ENCODE measurements around the gene SPECC1.

Gene SPECC1

GRCh38 chr17:20080513-20080912 is 71.4 kb downstream of the SPECC1 start:
- Histone ChIP-seq H3K4me1 (ENCODE audit: control insufficient read depth, insufficient read depth, low read length, poor library complexity, severe bottlenecking) (no peaks in the 10 kb centered on the region), H3K36me3 (ENCODE audit: control insufficient read depth, insufficient read depth, low read length) (no peaks in the 10 kb centered on the region), H3K9me3 (ENCODE audit: control insufficient read depth, low read length) (no peaks in the 10 kb centered on the region), H3K4me3 (ENCODE audit: insufficient read depth, low read depth, low read length, poor library complexity, severe bottlenecking) (no peak overlapping the region), H3K27ac (ENCODE audit: insufficient read depth, low read length, poor library complexity, severe bottlenecking) (no peak overlapping the region), H3K27me3 (replicated peaks; ENCODE audit: control insufficient read depth, insufficient read depth, low read length, poor library complexity, severe bottlenecking) (no peaks in the 10 kb centered on the region)
- DNase-seq: no peak

GRCh38 chr17:20083156-20083859 is 74.1 kb downstream of the SPECC1 start:
- H3K27ac ChIP-seq (ENCODE audit: insufficient read depth, low read length, poor library complexity, severe bottlenecking): no peak overlapping the region
- no peaks in the 10 kb centered on the region for H3K9me3 ChIP-seq (ENCODE audit: control insufficient read depth, low read length)
- no peaks in the 10 kb centered on the region for H3K27me3 ChIP-seq (replicated peaks; ENCODE audit: control insufficient read depth, insufficient read depth, low read length, poor library complexity, severe bottlenecking)
- no peaks in the 10 kb centered on the region for H3K36me3 ChIP-seq (ENCODE audit: control insufficient read depth, insufficient read depth, low read length)
- H3K4me1 ChIP-seq (ENCODE audit: control insufficient read depth, insufficient read depth, low read length, poor library complexity, severe bottlenecking): no peaks in the 10 kb centered on the region
- no peak for DNase-seq
- H3K4me3 ChIP-seq (ENCODE audit: insufficient read depth, low read depth, low read length, poor library complexity, severe bottlenecking): no peak overlapping the region

GRCh38 chr17:20084621-20085282 is 75.6 kb downstream of the SPECC1 start:
- Histone ChIP-seq H3K36me3 (ENCODE audit: control insufficient read depth, insufficient read depth, low read length) (no peaks in the 10 kb centered on the region), H3K4me3 (ENCODE audit: insufficient read depth, low read depth, low read length, poor library complexity, severe bottlenecking) (no peak overlapping the region), H3K27me3 (replicated peaks; ENCODE audit: control insufficient read depth, insufficient read depth, low read length, poor library complexity, severe bottlenecking) (no peaks in the 10 kb centered on the region), H3K9me3 (ENCODE audit: control insufficient read depth, low read length) (no peaks in the 10 kb centered on the region), H3K4me1 (ENCODE audit: control insufficient read depth, insufficient read depth, low read length, poor library complexity, severe bottlenecking) (no peaks in the 10 kb centered on the region), H3K27ac (ENCODE audit: insufficient read depth, low read length, poor library complexity, severe bottlenecking) (no peak overlapping the region)
- DNase-seq: no peak

DNA sequence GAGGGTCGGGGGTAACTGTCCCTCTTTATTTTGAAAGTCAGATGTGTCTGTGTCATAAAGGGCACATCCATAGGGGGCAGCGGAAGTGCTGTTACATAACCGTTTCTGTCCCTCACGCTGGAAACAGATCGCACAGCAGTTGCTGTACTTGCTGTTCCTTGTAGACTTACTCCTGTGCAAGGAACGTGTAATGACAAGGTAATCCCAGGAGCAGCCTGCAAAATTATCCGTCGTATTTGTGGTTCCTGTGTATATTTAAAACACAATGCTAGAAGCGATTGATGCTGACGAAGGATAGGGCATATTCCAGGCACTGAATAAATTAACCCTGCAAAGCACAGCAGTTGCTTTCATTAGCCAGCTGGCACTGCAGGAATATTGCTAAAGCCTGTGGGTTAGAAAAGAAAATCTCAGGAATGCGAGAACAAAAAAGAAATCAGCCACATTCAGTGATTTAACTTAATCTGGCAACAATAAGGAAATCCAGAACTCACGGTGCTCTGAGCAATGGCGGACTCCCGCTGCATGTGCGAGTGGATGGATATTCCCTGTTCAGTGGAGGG is 76.2 kb downstream of the SPECC1 start:
- H3K36me3 ChIP-seq (ENCODE audit: control insufficient read depth, insufficient read depth, low read length): no peaks in the 10 kb centered on the region
- H3K4me1 ChIP-seq (ENCODE audit: control insufficient read depth, insufficient read depth, low read length, poor library complexity, severe bottlenecking): no peaks in the 10 kb centered on the region
- no peak overlapping the region for H3K4me3 ChIP-seq (ENCODE audit: insufficient read depth, low read depth, low read length, poor library complexity, severe bottlenecking)
- H3K9me3 ChIP-seq (ENCODE audit: control insufficient read depth, low read length): no peaks in the 10 kb centered on the region
- no peak overlapping the region for H3K27ac ChIP-seq (ENCODE audit: insufficient read depth, low read length, poor library complexity, severe bottlenecking)
- DNase-seq: no peak
- no peaks in the 10 kb centered on the region for H3K27me3 ChIP-seq (replicated peaks; ENCODE audit: control insufficient read depth, insufficient read depth, low read length, poor library complexity, severe bottlenecking)

GRCh38 chr17:20086416-20087076 is 77.4 kb downstream of the SPECC1 start:
- no peaks in the 10 kb centered on the region for H3K9me3 ChIP-seq (ENCODE audit: control insufficient read depth, low read length)
- no peak overlapping the region for H3K27ac ChIP-seq (ENCODE audit: insufficient read depth, low read length, poor library complexity, severe bottlenecking)

DNA sequence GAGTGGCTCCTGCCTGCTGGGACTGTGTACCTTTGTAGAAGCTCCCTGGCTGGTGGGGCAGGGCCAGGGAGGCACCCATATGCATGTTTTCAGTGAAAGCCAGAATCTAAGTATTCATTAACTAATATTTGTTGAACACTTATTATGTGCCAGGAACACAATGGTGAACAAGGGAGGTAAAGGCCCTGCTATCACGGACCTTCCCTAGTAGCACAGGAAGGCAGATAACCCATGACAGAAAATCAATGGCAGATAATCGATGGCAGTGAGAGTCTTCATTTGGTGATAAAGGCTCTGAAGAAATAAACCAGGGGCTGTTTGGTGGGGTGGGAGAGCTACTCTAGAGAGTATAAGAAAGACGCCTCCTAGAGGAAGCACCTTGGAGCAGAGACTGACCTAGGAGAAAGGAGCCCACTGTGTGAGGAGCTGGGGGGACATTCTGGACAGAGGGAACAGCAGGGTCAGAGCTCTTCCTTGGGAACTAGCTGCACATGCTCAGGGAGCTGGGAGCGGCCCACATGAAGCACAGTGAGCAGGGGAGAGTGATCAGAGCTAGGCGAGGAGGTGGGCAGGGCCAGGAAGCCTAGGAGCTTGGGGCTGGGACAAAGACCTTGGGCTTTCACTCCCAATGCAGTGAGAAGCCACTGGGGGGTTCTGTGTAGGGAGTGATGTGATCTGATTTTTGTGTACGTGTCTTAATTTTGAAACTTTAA is 78.5 kb downstream of the SPECC1 start:
- H3K9me3 ChIP-seq (ENCODE audit: control insufficient read depth, low read length): no peaks in the 10 kb centered on the region
- no peak for DNase-seq
- no peak overlapping the region for H3K27ac ChIP-seq (ENCODE audit: insufficient read depth, low read length, poor library complexity, severe bottlenecking)
- H3K4me1 ChIP-seq (ENCODE audit: control insufficient read depth, insufficient read depth, low read length, poor library complexity, severe bottlenecking): no peaks in the 10 kb centered on the region
- no peak overlapping the region for H3K4me3 ChIP-seq (ENCODE audit: insufficient read depth, low read depth, low read length, poor library complexity, severe bottlenecking)
- H3K27me3 ChIP-seq (replicated peaks; ENCODE audit: control insufficient read depth, insufficient read depth, low read length, poor library complexity, severe bottlenecking): no peaks in the 10 kb centered on the region
- no peaks in the 10 kb centered on the region for H3K36me3 ChIP-seq (ENCODE audit: control insufficient read depth, insufficient read depth, low read length)

More at GRCh38 chr17:20086416-20087076, 77.4 kb downstream of the SPECC1 start:
- no peaks in the 10 kb centered on the region for H3K36me3 ChIP-seq (ENCODE audit: control insufficient read depth, insufficient read depth, low read length)
- no peaks in the 10 kb centered on the region for H3K4me1 ChIP-seq (ENCODE audit: control insufficient read depth, insufficient read depth, low read length, poor library complexity, severe bottlenecking)
- H3K27me3 ChIP-seq (replicated peaks; ENCODE audit: control insufficient read depth, insufficient read depth, low read length, poor library complexity, severe bottlenecking): no peaks in the 10 kb centered on the region
- DNase-seq: no peak
- no peak overlapping the region for H3K4me3 ChIP-seq (ENCODE audit: insufficient read depth, low read depth, low read length, poor library complexity, severe bottlenecking)

DNA sequence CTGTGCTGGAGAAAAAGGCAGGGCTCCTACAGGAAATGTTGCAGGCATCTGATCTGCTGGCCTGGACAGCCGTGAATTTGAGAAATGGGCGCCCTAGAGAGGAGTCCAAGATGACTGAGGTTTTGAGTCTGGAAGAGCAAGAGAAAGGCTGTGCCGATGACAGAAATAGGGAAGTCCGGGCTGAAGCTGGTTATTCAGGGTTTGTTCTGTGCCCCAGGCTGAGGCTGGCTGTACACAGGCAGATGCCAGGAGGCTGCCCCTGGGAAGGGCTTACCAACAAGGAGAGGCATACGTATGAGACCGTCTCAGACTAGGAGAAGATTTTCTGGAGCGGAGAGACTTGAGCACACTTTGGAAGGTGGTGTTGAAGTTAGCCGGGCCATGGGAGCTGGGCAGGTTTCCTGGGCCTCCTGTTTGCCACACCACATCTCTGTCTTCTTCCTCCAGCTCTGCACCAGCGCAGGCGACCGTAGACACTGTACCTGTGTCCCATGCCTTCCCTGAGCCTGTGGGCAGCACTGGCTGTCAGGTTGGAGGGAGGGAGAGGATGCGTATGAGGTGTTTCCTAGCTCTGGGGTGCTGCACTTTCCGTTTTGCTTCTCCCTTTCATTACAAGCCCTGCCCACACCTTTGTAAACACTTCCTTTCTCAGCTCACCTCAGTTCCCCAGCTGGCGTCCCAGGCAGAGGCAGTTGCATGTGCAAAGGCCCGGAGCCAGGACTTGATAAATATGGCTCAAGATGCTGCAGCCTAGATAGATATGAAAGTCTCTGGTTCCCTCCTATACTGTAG is 80.8 kb downstream of the SPECC1 start:
- Histone ChIP-seq H3K27ac (ENCODE audit: insufficient read depth, low read length, poor library complexity, severe bottlenecking) (no peak overlapping the region), H3K4me3 (ENCODE audit: insufficient read depth, low read depth, low read length, poor library complexity, severe bottlenecking) (no peak overlapping the region), H3K36me3 (ENCODE audit: control insufficient read depth, insufficient read depth, low read length) (no peaks in the 10 kb centered on the region), H3K9me3 (ENCODE audit: control insufficient read depth, low read length) (no peaks in the 10 kb centered on the region), H3K27me3 (replicated peaks; ENCODE audit: control insufficient read depth, insufficient read depth, low read length, poor library complexity, severe bottlenecking) (no peaks in the 10 kb centered on the region), H3K4me1 (ENCODE audit: control insufficient read depth, insufficient read depth, low read length, poor library complexity, severe bottlenecking) (no peaks in the 10 kb centered on the region)
- no peak for DNase-seq

DNA sequence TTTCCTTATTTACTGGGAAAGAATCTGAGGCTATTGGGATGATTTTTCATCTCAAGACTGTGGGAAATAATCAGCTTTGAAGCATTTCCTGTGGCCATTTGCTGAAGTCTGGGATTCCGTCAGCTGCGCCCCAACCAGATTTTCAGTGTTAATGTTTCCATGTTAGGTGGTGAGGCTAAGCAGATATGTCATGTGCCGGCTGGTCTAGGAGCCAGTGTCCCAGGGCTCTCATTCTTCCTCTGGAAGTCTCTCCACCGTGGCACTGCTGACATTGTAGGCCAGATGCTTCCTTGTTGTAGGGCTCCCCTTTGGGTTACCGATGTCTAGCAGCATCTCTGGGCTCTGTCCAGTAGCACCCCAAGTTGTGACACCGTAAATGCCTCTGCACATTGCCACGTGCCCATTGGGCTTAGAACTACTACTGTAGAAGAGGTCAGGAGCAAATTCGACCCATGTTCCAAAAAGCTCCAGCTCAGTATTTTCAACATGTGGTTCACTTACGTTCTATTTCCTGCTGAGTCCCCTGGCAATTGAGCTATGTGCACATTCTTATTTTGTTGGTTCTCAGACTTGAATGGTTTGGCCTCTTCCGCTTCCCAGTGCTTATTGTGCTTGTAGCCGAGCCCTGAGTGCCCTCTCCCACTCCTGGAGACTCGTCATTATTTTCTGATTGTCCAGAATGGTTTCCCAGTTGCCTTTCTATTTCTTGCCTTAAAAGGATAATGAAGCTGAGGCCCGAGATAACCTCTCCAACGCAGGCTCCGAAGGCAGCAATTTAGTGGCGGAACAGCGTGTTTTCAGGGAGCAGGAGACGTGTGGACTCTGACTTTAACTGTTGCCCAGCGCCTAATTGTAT is 82.2 kb downstream of the SPECC1 start:
- H3K36me3 ChIP-seq (ENCODE audit: control insufficient read depth, insufficient read depth, low read length): no peaks in the 10 kb centered on the region
- H3K27me3 ChIP-seq (replicated peaks; ENCODE audit: control insufficient read depth, insufficient read depth, low read length, poor library complexity, severe bottlenecking): no peaks in the 10 kb centered on the region
- H3K27ac ChIP-seq (ENCODE audit: insufficient read depth, low read length, poor library complexity, severe bottlenecking): no peak overlapping the region
- DNase-seq: no peak
- no peaks in the 10 kb centered on the region for H3K9me3 ChIP-seq (ENCODE audit: control insufficient read depth, low read length)
- no peak overlapping the region for H3K4me3 ChIP-seq (ENCODE audit: insufficient read depth, low read depth, low read length, poor library complexity, severe bottlenecking)
- no peaks in the 10 kb centered on the region for H3K4me1 ChIP-seq (ENCODE audit: control insufficient read depth, insufficient read depth, low read length, poor library complexity, severe bottlenecking)
